ENCODE measurements around the gene AP2A1.
"Not testable (repeated sequence)": the region's sequence is repeated elsewhere in the genome, so short reads cannot be mapped to it uniquely, and the experiment has no call there.

The AP2A1 gene

GRCh38 chr19:49817964-49818648 lies 51.3 kb downstream of the AP2A1 start, which contains the start of gene MED25:
Gene MED25 (plus strand): TSS chr19:49818289. CDS start chr19:49818342, 53 bp downstream.
- peak; percentile 91 for DNase-seq

- DNase-seq, result peak; percentile 40
Measured at GRCh38 chr19:49818649-49819370, 52.0 kb downstream of the AP2A1 start.

- not testable (repeated sequence) for DNase-seq
Measured at GRCh38 chr19:49819452-49820115, 52.8 kb downstream of the AP2A1 start.

- no peak for DNase-seq
Measured at GRCh38 chr19:49820125-49820524, 53.3 kb downstream of the AP2A1 start.

GRCh38 chr19:49823472-49823871 lies 56.7 kb downstream of the AP2A1 start:
- DNase-seq, result peak; percentile 62

- DNase-seq, result no peak
Measured at GRCh38 chr19:49824662-49825061, 57.9 kb downstream of the AP2A1 start.

- no peak for DNase-seq
Measured at GRCh38 chr19:49827034-49827433, 60.2 kb downstream of the AP2A1 start.

GRCh38 chr19:49829200-49829599 lies 62.4 kb downstream of the AP2A1 start:
- DNase-seq, result no peak

GRCh38 chr19:49829721-49830120 lies 62.9 kb downstream of the AP2A1 start:
- no peak for DNase-seq

GRCh38 chr19:49830766-49831165 lies 64.0 kb downstream of the AP2A1 start:
- no peak for DNase-seq

GRCh38 chr19:49831592-49831991 lies 64.8 kb downstream of the AP2A1 start:
- DNase-seq, result no peak

GRCh38 chr19:49832556-49832955 lies 65.8 kb downstream of the AP2A1 start:
- DNase-seq, result no peak

- no peak for DNase-seq
Measured at GRCh38 chr19:49833599-49833998, 66.8 kb downstream of the AP2A1 start.

GRCh38 chr19:49835562-49835961 lies 68.8 kb downstream of the AP2A1 start:
- DNase-seq, result no peak

- no peak for DNase-seq
Measured at GRCh38 chr19:49836176-49837008, 69.6 kb downstream of the AP2A1 start.

GRCh38 chr19:49837009-49837310 lies 70.2 kb downstream of the AP2A1 start:
- no peak for DNase-seq

- no peak for DNase-seq
Measured at GRCh38 chr19:49837425-49837824, 70.6 kb downstream of the AP2A1 start.

GRCh38 chr19:49838885-49839588 lies 72.2 kb downstream of the AP2A1 start:
- no peak for DNase-seq

- DNase-seq, result no peak
Measured at GRCh38 chr19:49839713-49840112, 72.9 kb downstream of the AP2A1 start.

- no peak for DNase-seq
Measured at GRCh38 chr19:49840321-49840720, 73.5 kb downstream of the AP2A1 start.

- DNase-seq, result no peak
Measured at GRCh38 chr19:49840736-49841249, 74.0 kb downstream of the AP2A1 start.

GRCh38 chr19:49843265-49843664 lies 76.5 kb downstream of the AP2A1 start:
- DNase-seq, result no peak
